Peyer's patch (tissue), 4 donors: ENCODE data around the gene TNFRSF1A.

Experiments
- CTCF ChIP-seq, 6 experiments: fragments of 450-650 bp in 4 of 6; fragments of 200-600 bp in 2 of 6; sonication (generic) in 1 of 6; IDR thresholded peaks; one replicate each; pipeline ENCODE4 v1.5.1; 2017 to 2019; ENCODE audit warnings: antibody characterized with exemption in 6 of 6, mild to moderate bottlenecking in 3 of 6, moderate library complexity in 1 of 6
- POLR2A ChIP-seq, 2 donors: fragments of 450-650 bp; IDR thresholded peaks; one replicate each; pipeline ENCODE4 v1.5.1; 2017; ENCODE audit warnings: antibody characterized with exemption in 2 of 2, mild to moderate bottlenecking in 2 of 2, moderate library complexity in 2 of 2

- TF ChIP-seq CTCF (IDR thresholded peaks at IDR 0.05) (no peak), POLR2A (IDR thresholded peaks at IDR 0.05) (no peak)
These were observed 27.1 kb downstream of the TNFRSF1A start for GRCh38 chr12:6314776-6315175.
